CD1c-positive myeloid dendritic cell (primary cell): Measurements from ENCODE around the gene SPOCK2.
"Not testable (repeated sequence)": the region's sequence is repeated elsewhere in the genome, so short reads cannot be mapped to it uniquely, and the experiment has no call there.

Experiments used
- DNase-seq: peaks from one replicate; pipeline ENCODE4 v3.0.0-alpha.2; 2016; ENCODE audit errors: extremely low spot score

The SPOCK2 gene

GRCh38 chr10:72108004-72108370, 19.6 kb upstream of the SPOCK2 start:
- DNase-seq = not testable (repeated sequence)

DNA sequence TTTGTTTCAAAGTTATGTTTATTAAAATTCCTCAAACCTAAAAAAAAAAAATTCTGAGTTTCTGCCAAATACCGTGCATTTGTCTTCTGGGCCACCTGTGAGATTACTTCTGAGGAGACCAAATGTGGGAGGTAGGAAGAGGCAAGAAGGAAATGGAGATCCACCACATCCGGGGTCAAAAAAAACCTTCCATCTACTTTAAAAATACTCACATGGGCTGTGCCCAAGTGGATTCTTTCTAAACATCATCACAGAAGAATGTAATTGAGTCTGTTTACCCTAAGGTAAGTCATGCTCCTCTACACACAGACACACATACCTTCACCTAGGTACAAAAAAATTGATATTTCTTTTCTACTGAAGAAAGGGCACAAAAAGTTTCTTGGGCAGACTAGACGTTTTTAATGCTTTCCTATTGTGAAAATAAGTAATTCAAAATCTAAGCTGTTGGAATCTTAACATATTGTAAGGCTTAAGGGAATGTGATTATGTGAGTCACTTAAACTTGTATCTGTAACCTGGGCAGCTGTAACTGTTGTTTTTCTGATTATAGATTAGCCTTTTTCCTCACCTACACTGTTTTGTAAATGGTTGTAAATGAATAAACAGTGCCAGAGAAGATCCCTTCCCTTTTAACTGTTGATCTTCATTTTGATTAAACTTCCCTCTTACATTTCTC, 19.1 kb upstream of the SPOCK2 start:
- no peak for DNase-seq

DNA sequence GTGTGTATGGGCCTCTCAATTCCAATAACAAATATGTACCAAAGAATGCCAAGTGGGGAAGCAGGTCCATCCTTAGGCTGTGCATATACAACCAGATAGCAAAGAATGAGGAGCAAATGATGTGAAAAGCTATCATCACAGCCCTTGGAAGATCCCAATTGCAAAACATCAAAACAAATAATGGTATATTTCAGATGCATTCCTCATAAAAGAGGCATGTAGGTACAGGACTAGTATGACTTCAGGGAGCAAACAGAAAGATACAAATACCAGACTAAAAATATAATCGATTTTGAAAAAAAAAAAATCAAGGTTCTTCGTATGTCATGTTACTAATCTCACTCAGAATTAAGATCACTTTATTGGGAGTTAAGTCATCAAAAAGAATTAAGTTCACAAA, 18.5 kb upstream of the SPOCK2 start:
- DNase-seq = no peak

DNA sequence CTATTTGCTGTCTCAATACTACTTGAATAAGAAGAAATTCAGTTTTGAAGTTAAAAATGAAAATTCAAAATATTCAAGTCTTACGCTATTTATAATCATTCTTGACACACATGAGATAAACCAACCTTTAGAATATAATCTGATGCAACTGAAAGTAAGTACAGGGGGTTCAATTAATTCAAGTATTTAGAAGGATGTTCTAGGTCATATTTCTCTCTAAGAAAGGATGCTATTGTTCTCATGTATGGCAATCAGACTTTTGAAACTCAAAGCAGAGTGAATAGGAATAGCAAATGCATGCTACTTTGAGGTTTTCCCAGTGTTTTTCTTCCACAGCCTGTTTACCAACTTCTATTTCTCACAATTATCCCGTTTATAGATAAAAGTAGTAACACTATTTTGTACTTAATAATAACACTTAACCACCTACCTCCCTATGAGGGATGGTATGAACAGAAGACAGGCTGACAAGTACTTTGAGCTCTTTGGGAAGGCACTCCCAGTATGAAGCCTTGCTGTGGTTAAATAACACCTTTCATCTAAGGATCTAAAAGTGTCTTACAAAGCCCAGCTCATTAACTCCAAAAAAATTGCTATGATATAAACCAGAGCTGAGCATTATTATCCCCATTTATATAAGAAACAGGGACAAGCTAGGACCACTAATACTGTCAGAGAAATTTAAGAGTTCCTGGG, 18.0 kb upstream of the SPOCK2 start:
- no peak for DNase-seq

DNA sequence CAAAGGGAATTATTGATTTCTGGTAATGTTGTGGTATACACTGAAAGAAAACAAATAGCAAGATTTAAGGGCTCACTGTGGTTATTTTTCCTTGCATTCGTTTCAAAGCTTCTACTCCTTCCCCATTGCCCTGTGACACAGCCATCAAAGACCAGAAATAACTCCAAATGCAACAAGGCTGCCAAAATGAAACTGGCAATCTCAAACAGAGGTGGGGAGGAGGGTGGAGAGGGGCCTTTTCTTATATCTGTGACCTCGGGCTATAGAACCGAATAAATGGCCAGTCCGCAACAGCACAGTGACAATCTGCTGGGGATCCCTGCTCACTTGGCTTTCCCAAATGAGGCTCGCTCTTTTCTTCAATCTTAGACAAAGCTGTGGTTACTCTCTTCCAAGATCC, 17.4 kb upstream of the SPOCK2 start:
- DNase-seq = no peak

GRCh38 chr10:72105098-72105475, 16.7 kb upstream of the SPOCK2 start:
- DNase-seq = no peak

DNA sequence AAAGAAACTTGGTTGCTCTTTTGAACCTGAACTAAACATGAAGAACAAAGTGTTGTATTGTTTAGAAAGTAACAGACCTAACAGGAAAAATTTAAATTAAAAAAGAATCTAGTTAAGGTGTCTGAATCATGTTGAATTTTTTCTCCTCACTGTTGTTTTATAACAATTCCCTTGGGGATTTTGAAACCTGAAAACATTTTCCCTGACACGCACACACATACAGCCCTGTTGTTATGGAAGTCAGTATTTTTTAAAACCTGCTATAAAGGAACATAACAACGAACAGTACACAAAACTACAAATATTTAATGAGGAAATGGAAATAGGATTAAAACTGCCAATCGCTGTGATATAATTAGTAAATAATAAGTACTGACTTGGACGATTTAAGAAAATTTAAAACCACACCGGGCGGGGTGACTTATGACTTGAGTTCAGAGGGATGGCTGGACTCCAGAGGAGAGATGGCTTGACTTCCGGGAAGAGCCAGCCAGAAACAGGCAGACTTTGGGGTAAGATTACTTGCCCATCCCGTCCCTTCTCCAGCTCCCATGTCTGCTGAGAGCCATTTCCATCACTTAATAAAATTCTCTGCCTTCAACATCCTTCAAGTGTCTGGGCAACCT, 16.2 kb upstream of the SPOCK2 start:
- no peak for DNase-seq

DNA sequence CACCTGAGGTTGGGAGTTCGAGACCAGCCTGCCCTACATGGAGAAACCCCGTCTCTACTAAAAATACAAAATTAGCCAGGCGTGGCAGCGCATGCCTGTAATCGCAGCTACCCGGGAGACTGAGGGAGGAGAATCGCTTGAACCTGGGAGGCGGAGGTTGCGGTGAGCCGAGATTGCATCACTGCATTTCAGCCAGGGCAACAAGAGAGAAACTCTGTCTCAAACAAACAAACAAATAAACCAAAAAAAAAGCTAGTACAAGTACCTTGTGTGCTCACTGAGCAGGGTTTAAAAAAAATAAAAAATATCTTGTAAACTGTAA, 11.2 kb upstream of the SPOCK2 start:
- DNase-seq = no peak

DNA sequence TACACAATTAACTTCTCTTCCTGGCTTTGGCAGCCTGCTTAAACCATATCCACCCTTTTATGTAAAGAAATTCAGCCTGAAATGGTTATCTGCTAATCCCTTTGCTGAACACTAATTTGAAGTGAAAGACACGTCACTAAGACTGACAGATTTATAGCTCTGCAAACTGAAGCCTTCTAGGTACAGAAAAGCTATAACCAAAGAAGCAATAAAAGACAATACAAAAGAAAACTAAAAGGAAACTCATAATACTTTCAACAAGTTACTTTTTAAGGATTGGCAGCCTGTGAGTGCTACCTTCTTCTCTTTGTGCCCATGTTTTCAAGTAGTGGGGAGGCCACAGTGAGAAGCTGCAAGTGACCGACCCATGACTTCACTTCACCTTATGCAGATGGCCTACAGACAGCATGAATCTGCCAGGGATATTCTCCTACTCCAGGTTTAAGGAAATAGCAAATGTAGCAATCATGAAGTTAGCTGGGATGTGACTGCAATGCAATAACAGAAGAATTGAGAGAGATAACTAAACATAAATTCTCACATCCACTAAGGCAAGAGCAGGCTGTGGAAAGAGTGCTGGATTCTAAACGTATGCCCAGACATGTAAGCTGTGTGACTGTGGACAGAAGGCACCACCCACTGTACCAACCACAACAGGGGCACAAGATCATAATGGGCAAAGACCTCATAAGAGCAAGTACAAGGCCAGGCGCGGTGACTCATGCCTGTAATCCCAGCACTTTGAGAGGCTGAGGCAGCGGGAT, 10.7 kb upstream of the SPOCK2 start:
- DNase-seq = no peak

DNA sequence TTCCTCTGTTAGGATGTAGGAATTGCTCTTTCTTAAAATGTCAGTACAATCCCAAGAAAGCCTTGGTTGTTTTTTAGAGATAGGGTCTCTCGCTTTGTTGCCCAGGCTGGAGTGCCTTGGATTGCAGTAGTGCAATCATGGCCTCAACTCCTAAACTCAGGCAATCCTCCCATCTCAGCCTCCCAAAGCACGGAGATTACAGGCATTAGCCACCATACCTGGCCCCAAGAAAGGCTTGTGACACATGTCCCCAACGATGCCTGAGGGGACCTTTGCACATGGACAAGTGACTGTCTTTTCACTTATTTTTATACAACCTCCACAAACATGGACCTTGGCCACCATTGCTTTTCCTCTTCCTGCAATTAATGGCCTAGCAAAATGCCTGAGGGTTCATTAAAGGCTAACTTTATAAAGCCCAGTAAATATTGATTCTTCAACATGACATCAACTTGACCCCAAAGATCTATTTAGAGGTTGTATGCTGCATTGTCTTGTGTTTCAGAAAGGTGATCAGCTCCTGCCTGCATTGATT, 10.0 kb upstream of the SPOCK2 start:
- no peak for DNase-seq

GRCh38 chr10:72097448-72098300, 9.3 kb upstream of the SPOCK2 start:
- no peak for DNase-seq

DNA sequence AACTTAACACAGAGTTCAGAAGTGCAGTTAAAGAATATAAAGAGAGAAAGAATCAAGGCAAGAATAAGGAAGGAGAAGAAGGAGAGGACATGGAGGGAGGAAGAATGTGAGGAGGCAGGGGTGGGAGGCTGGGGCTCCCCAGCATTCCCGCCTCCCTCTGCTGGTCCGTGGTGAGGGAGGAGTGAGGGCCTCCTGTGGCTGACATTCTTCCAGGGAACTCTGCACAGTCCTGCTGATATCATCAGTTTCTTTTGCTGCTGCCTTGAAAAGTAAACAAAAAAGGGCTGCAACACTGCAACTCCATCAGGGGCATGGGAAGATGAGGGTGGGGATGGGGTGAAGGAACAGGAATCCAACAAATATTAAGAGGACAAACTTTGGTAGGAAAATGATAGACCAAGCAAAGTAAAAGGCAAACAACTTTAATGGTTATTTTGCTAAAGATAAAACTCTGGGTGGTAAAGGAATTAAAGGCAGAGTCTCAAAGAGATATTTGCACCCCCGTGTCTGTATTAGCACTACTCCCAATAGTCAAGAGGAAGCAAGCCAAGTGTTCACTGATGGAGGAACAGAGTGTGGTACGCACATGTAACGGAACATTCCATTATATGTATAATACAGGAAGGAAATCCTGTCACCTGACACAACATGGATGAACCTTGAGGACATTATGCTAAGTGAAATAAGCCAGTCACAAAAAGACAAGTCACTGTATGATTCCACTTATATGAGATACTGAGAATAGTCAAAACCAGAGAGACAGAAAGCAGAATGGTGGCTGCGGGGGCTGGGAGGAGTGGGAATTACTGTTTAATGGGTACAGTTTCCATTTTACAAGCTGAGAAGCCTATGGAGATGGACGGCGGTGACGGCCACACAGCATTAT, 8.0 kb upstream of the SPOCK2 start:
- DNase-seq = no peak

DNA sequence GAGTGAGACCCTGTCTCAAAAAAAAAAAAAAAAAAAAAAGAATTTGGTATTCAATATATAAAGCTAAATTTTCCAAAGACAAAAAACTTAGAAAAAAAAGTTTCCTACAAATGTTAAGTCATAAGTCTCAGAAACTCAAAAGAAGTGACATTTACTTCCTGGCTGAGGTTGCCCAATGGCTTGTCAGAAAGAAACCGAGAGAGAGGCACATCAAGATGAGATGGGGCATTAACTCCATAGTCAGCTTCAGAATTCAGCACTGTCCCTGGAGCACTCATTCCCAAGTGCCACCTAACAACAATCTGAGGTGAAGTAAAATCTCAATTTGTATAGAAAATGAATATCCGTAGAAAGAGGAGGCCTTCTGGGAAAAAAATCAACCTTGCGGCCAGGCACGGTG, 6.8 kb upstream of the SPOCK2 start:
- no peak for DNase-seq

DNA sequence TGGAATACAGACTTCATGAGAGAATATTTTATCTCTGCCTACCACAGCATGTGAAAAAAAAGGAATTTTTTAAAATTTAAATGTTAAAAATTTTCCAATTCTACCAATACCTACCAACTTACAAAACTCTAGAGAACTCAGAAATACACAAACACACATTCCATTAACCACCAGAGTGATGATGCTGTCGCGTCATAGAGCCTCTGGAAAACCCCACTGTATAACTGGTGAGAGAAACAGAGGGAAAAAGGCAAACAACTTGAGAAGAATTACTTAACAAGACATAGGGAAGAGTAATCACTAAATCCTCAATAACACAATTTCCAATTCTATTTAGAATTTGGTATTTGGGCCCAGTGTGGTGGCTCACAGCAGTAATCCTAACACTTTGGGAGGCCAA, 6.2 kb upstream of the SPOCK2 start:
- no peak for DNase-seq

- no peak for DNase-seq
Measured at GRCh38 chr10:72093450-72093849, 5.1 kb upstream of the SPOCK2 start.

DNA sequence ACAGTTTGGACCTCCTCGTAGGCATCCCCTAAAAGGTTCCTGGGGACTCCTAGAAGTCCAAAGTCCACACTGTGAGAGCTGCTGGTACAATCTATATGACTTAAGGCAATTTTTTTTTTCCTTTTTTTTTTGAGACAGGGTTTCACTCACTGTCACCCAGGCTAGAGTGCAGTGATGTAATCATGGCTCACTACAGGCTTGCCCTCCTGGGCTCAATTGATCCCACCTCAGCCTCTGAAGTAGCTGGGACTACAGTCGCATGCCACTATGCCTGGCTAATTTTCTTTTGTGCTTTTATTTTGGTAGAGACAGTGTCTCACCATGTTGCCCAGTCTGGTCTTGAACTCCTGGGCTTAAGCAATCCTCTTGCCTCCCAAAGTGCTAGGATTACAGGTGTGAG, 4.6 kb upstream of the SPOCK2 start:
- DNase-seq = no peak

- DNase-seq = no peak
Measured at GRCh38 chr10:72092171-72092924, 4.0 kb upstream of the SPOCK2 start.

GRCh38 chr10:72090326-72090725, 2.0 kb upstream of the SPOCK2 start:
- no peak for DNase-seq

GRCh38 chr10:72089618-72090017, 1.3 kb upstream of the SPOCK2 start:
- DNase-seq = no peak
